Inflammatory macrophage treated with lipopolysaccharide for 4 hours (primary cell): ENCODE measurements around the gene NOS1AP.

Experiments used
- DNase-seq: peaks from one replicate; pipeline ENCODE4 v3.0.0-alpha.2; 2020

NOS1AP gene

GRCh38 chr1:162138599-162139181, 69.2 kb downstream of the NOS1AP start:
- no peak for DNase-seq

GRCh38 chr1:162139211-162139610, 69.7 kb downstream of the NOS1AP start:
- no peak for DNase-seq

GRCh38 chr1:162141281-162142054, 72.0 kb downstream of the NOS1AP start:
- no peak for DNase-seq

GRCh38 chr1:162142968-162143367, 73.5 kb downstream of the NOS1AP start:
- DNase-seq = no peak

- DNase-seq = no peak
Measured at GRCh38 chr1:162144268-162144667, 74.8 kb downstream of the NOS1AP start.

- DNase-seq = no peak
Measured at GRCh38 chr1:162144853-162145252, 75.4 kb downstream of the NOS1AP start.

GRCh38 chr1:162145280-162145965, 75.9 kb downstream of the NOS1AP start:
- DNase-seq = no peak

GRCh38 chr1:162145966-162146696, 76.6 kb downstream of the NOS1AP start:
- no peak for DNase-seq

- DNase-seq = no peak
Measured at GRCh38 chr1:162147760-162148159, 78.3 kb downstream of the NOS1AP start.

- DNase-seq = no peak
Measured at GRCh38 chr1:162150112-162150511, 80.6 kb downstream of the NOS1AP start.

GRCh38 chr1:162151900-162152829, 82.7 kb downstream of the NOS1AP start:
- no peak for DNase-seq

GRCh38 chr1:162153374-162153773, 83.9 kb downstream of the NOS1AP start:
- no peak for DNase-seq

- no peak for DNase-seq
Measured at GRCh38 chr1:162157469-162157868, 88.0 kb downstream of the NOS1AP start.

- DNase-seq = no peak
Measured at GRCh38 chr1:162158624-162159271, 89.3 kb downstream of the NOS1AP start.

- DNase-seq = no peak
Measured at GRCh38 chr1:162159515-162159914, 90.0 kb downstream of the NOS1AP start.

- no peak for DNase-seq
Measured at GRCh38 chr1:162161916-162162550, 92.5 kb downstream of the NOS1AP start.

GRCh38 chr1:162165528-162165927, 96.0 kb downstream of the NOS1AP start:
- no peak for DNase-seq

GRCh38 chr1:162166917-162167615, 97.6 kb downstream of the NOS1AP start:
- no peak for DNase-seq

- no peak for DNase-seq
Measured at GRCh38 chr1:162168261-162168660, 98.8 kb downstream of the NOS1AP start.

- no peak for DNase-seq
Measured at GRCh38 chr1:162169031-162169790, 99.7 kb downstream of the NOS1AP start.
